K562 (cell line): Measurements from ENCODE around the gene MORC1. TPM values are rescaled to one million over a fixed set of nuclear protein-coding genes. Genes with fewer than 3 reads are reported as not detected.

Experiments used
- ATAC-seq: fragments of 200-7000 bp; cut with Tn5 transposase; 3 replicates; pipeline ENCODE4 v1.9.1; 2020; ENCODE audit warnings: moderate library complexity
- BruUV-seq: library from RNA; stranded (reverse); fragments of 400-500 nt; replicated peaks from 2 replicates; lab custom pipeline; 2021; lab: Mats Ljungman, UMichigan
- CTCF ChIA-PET: fragments of 300-600 bp; formaldehyde crosslinking; extraction: SDS; loops from one replicate; lab custom pipeline; 2021; ENCODE audit warnings: low intra/inter-chr PET ratio; lab: Yijun Ruan, JAX
- POLR2A ChIA-PET: fragments of 300-600, 350-650 bp; sonication (Branson Sonifier 250); formaldehyde crosslinking; extraction: SDS; loops from one replicate; lab custom pipeline; 2021; ENCODE audit warnings: antibody characterized with exemption, inconsistent platforms; lab: Yijun Ruan, JAX
- DNase-seq, 4 experiments: peaks; one replicate each; pipeline versions ENCODE4 v3.0.0 to v3.0.0-alpha.2; 2011 to 2018; ENCODE audit warnings: low spot score in 3 of 4, mixed read lengths in 3 of 4; ENCODE audit errors: extremely low read depth in 1 of 4
- FAIRE-seq: peaks from 2 replicates; lab custom pipeline; 2011; peaks lifted over from hg19 to GRCh38; lab: Jason Lieb, UNC
- H2AFZ ChIP-seq: 2 replicates; pipeline ENCODE4 v1.6.0; 2011; ENCODE audit warnings: low read depth, low read length, control low read depth, inconsistent platforms
- H3K27ac ChIP-seq: fragments of 200-600 bp; 3 replicates; pipeline ENCODE4 v1.8.0; 2011; ENCODE audit warnings: low read depth, mild to moderate bottlenecking, control low read depth, inconsistent platforms, low read length, moderate library complexity, mixed read lengths; ENCODE audit errors: extremely low read depth
- H3K27me3 ChIP-seq, 2 experiments: fragments of 300-600 bp in 1 of 2; 2 replicates in 1 of 2; 3 replicates in 1 of 2; pipeline versions ENCODE4 v1.6.0 to v1.8.0; 2011; ENCODE audit warnings: inconsistent platforms in 2 of 2, low read length in 2 of 2, mild to moderate bottlenecking in 1 of 2, mixed read lengths in 1 of 2, moderate library complexity in 1 of 2; ENCODE audit not compliant: control insufficient read depth in 2 of 2, insufficient read depth in 2 of 2
- H3K36me3 ChIP-seq: fragments of 300-600 bp; 3 replicates; pipeline ENCODE4 v1.8.0; 2011; ENCODE audit warnings: mild to moderate bottlenecking, low read length, inconsistent platforms; ENCODE audit not compliant: control insufficient read depth, insufficient read depth
- H3K4me1 ChIP-seq, 2 experiments: fragments of 200-600 bp in 1 of 2; replicated peaks in 1 of 2; 2 replicates in 1 of 2; 3 replicates in 1 of 2; pipeline versions ENCODE4 v1.5.1 to v1.8.0; 2011; ENCODE audit warnings: inconsistent platforms in 2 of 2, low read length in 2 of 2, mild to moderate bottlenecking in 1 of 2, mixed read lengths in 1 of 2, moderate library complexity in 1 of 2; ENCODE audit not compliant: control insufficient read depth in 2 of 2, insufficient read depth in 2 of 2
- H3K4me2 ChIP-seq: 2 replicates; pipeline ENCODE4 v1.6.1; 2011; ENCODE audit warnings: low read length, control low read depth, inconsistent platforms, mixed read lengths; ENCODE audit not compliant: insufficient read depth
- H3K4me3 ChIP-seq: fragments of 200-600 bp; sonication (generic), shearing (Covaris generic); 2 replicates; pipeline ENCODE4 v1.5.1; 2016; ENCODE audit warnings: control low read depth, inconsistent platforms
- H3K79me2 ChIP-seq: fragments of 200-600 bp; 3 replicates; pipeline ENCODE4 v1.8.0; 2011; ENCODE audit warnings: low read length, inconsistent platforms; ENCODE audit not compliant: control insufficient read depth, insufficient read depth
- H3K9ac ChIP-seq, 2 experiments: 2 replicates each; pipeline versions ENCODE4 v1.6.0 to v1.6.1; 2011; ENCODE audit warnings: low read depth in 2 of 2, low read length in 2 of 2, control low read depth in 1 of 2, inconsistent platforms in 1 of 2, mild to moderate bottlenecking in 1 of 2, mixed read lengths in 1 of 2; ENCODE audit not compliant: insufficient read depth in 1 of 2
- H3K9me1 ChIP-seq: one replicate; pipeline ENCODE4 v1.6.0; 2011; ENCODE audit warnings: inconsistent platforms, mild to moderate bottlenecking, low read length, moderate library complexity; ENCODE audit not compliant: control insufficient read depth, insufficient read depth
- H3K9me3 ChIP-seq: replicated peaks from 2 replicates; pipeline ENCODE4 v1.5.1; 2011; ENCODE audit warnings: low read depth, low read length, inconsistent platforms; ENCODE audit not compliant: control insufficient read depth, insufficient read depth
- H4K20me1 ChIP-seq: replicated peaks from 2 replicates; pipeline ENCODE4 v1.6.1; 2011; ENCODE audit warnings: low read length, inconsistent platforms, mixed read lengths; ENCODE audit not compliant: control insufficient read depth, insufficient read depth
- EP300 ChIP-seq: IDR thresholded peaks from 2 replicates; pipeline ENCODE4 v1.6.1; 2012; ENCODE audit warnings: low read length, improper control_type of control experiment
- EWSR1 ChIP-seq: fragments of 450-650 bp; IDR thresholded peaks from 2 replicates; pipeline ENCODE4 v1.6.1; 2018; ENCODE audit warnings: borderline replicate concordance, mild to moderate bottlenecking, low read depth, moderate library complexity; ENCODE audit not compliant: partially characterized antibody
- HOXB6 ChIP-seq: fragments of 250-450 bp; sonication (Bioruptor Pico); IDR thresholded peaks from 2 replicates; pipeline ENCODE4 v1.5.1; 2022; ENCODE audit warnings: mild to moderate bottlenecking, borderline replicate concordance
- JUND ChIP-seq, 2 experiments: IDR thresholded peaks; 2 replicates in 1 of 2; 3 replicates in 1 of 2; pipeline ENCODE4 v1.6.1; 2011; ENCODE audit warnings: borderline replicate concordance in 2 of 2, low read depth in 2 of 2, low read length in 2 of 2, improper control_type of control experiment in 1 of 2, missing biosample characterization in 1 of 2, missing genetic modification characterization in 1 of 2, missing genetic modification reagents in 1 of 2
- KLF6 ChIP-seq: fragments of 250-450 bp; sonication (Bioruptor Pico); IDR thresholded peaks from 2 replicates; pipeline ENCODE4 v1.4.0; 2020; ENCODE audit warnings: mild to moderate bottlenecking, moderate library complexity, borderline replicate concordance
- POLR2AphosphoS5 ChIP-seq: IDR thresholded peaks from 2 replicates; pipeline ENCODE4 v1.6.1; 2011; ENCODE audit warnings: mild to moderate bottlenecking, low read depth, low read length, moderate library complexity; ENCODE audit not compliant: control insufficient read depth, insufficient read depth
- PRPF4 ChIP-seq: fragments of 200-400 bp; formaldehyde crosslinking; IDR thresholded peaks from one replicate; pipeline ENCODE4 v1.6.1; 2017; ENCODE audit warnings: low read length, low read depth, mild to moderate bottlenecking; ENCODE audit not compliant: insufficient read depth, poor library complexity, severe bottlenecking
- TRIM24 ChIP-seq, 2 experiments: fragments of 450-650 bp; IDR thresholded peaks; 2 replicates each; pipeline ENCODE4 v1.6.1; 2016
- YBX1 ChIP-seq: fragments of 450-650 bp; IDR thresholded peaks from 2 replicates; pipeline ENCODE4 v1.7.1; 2016; ENCODE audit warnings: mild to moderate bottlenecking
- ZNF408 ChIP-seq: fragments of 250-450 bp; sonication (Bioruptor Pico); IDR thresholded peaks from 2 replicates; pipeline ENCODE4 v1.4.0; 2020; ENCODE audit warnings: low read depth, mild to moderate bottlenecking, moderate library complexity
- ZNF583 ChIP-seq: fragments of 250-450 bp; sonication (Bioruptor Pico); IDR thresholded peaks from 2 replicates; pipeline ENCODE4 v1.4.0; 2020
- ZNF77 ChIP-seq: fragments of 250-450 bp; sonication (Bioruptor Pico); IDR thresholded peaks from 2 replicates; pipeline ENCODE4 v1.5.0; 2020
- WGBS: fragments of 100-300 bp; shearing (Covaris generic); methylation state at CpG from one replicate; pipeline ENCODE4 v1.1.6; 2016; ENCODE audit warnings: low coverage, mixed read lengths; ENCODE audit not compliant: insufficient coverage; ENCODE audit errors: missing lambda C conversion rate; 5-methylcytosine and 5-hydroxymethylcytosine counted together
- in situ Hi-C: fragments of 300-500 bp; cut with MboI; formaldehyde crosslinking; loops from 4 replicates; pipeline ENCODE4 v1.15.0; 2018; ENCODE audit warnings: inconsistent platforms, mixed read lengths
- intact Hi-C: fragments of 100-400 bp; cut with micrococcal nuclease; formaldehyde crosslinking; loops from 2 replicates; pipeline ENCODE4 v1.14.2; 2022
- polyA plus RNA-seq, 8 experiments: library from polyadenylated mRNA; depleted of rRNA in 4 of 8; stranded (reverse) in 5 of 8; unstranded in 3 of 8; fragments of >200 nt; fragmentation: Nextera tagmentation in 2 of 8; fragmentation: Illumina TruSeq in 1 of 8; extraction: Ambion mirVana in 2 of 8; extraction: Trizol in 1 of 8; gene quantifications; 2 replicates each; pipeline versions ENCODE4 v1.2.1 to v1.2.3, GENCODE V29; 2011 to 2014; ENCODE audit warnings: inconsistent platforms in 1 of 8, missing spikeins in 1 of 8
- total RNA-seq, 7 experiments: library from RNA; depleted of rRNA in 6 of 7; stranded (reverse); fragments of >200 nt in 6 of 7; fragmentation: Illumina TruSeq in 2 of 7; extraction: Trizol in 2 of 7; gene quantifications; 2 replicates each; pipeline versions ENCODE4 v1.2.1 to v1.2.3, GENCODE V29; 2011 to 2021; ENCODE audit warnings: low replicate concordance in 1 of 7
- TF ChIP-seq, protein P1 (sequence below): fragments of 250-450 bp; sonication (Bioruptor Pico); IDR thresholded peaks from 2 replicates; pipeline ENCODE4 v1.4.0; 2020; ENCODE audit warnings: mild to moderate bottlenecking, moderate library complexity
- TF ChIP-seq, protein P2 (sequence below): sonication (generic); formaldehyde crosslinking; IDR thresholded peaks from 2 replicates; pipeline ENCODE4 v1.8.0; 2022; ENCODE audit warnings: mild to moderate bottlenecking, missing genetic modification reagents

The MORC1 gene
- total and polyA plus RNA-seq, 9 of the 15 experiments (the other 6 are each of a cell fraction or from before 2014, with no cell fraction given) = 0.08 to 0.41 (median 0.30) TPM; not detected in 1

DNA sequence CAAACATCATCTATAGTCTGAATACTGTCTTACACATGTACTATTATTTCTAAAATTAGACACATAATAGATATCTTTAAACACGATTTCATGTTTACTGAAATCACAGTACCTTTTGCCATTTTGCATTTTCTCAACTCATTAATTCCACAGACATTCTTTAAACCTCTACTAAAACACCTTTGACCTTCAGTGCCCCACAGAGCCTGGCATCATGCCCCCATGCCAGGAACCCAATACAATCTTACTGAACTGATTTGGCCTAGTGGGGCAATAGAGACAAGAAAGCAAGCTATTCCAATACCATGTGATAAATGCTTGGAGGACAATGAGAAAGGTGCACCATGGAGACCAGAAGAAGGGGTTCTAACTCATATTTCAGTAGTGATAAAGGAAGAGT is 144.9 kb downstream of the MORC1 start:
- no TSS peak for BruUV-seq
- DNase-seq = no peak

More for the DNA sequence above, 144.9 kb downstream of the MORC1 start:
- 0% methylated on average over 1 of the region's 1 CpG for WGBS
- Histone ChIP-seq H3K4me3 (no peak overlapping the region), H4K20me1 (no peaks in the 10 kb centered on the region), H3K79me2 (no peaks in the 10 kb centered on the region), H3K4me1 (no peaks in the 10 kb centered on the region), H3K4me2 (no peak overlapping the region), H3K9ac (no peak overlapping the region), H3K36me3 (no peaks in the 10 kb centered on the region), H3K27me3 (no peaks in the 10 kb centered on the region), H2AFZ (no peak overlapping the region), H3K9me3 (no peaks in the 10 kb centered on the region), H3K9me1 (no peaks in the 10 kb centered on the region), H3K27ac (no peak overlapping the region)
- TF ChIP-seq ZNF408 (CRISPR knock-in tag) = no peak
- TF ChIP-seq TRIM24 (IDR thresholded peaks at IDR 0.05) = no peak
- no peak for TF ChIP-seq KLF6 (CRISPR knock-in tag)
- TF ChIP-seq HOXB6 (CRISPR knock-in tag) = no peak
- no peak for TF ChIP-seq EP300
- no peak for TF ChIP-seq JUND (IDR thresholded peaks at IDR 0.05; ENCODE audit: borderline replicate concordance, low read depth, low read length)
- TF ChIP-seq JUND (tag; IDR thresholded peaks at IDR 0.05; ENCODE audit: borderline replicate concordance, low read depth, low read length) = no peak
- TF ChIP-seq, protein P1, sequence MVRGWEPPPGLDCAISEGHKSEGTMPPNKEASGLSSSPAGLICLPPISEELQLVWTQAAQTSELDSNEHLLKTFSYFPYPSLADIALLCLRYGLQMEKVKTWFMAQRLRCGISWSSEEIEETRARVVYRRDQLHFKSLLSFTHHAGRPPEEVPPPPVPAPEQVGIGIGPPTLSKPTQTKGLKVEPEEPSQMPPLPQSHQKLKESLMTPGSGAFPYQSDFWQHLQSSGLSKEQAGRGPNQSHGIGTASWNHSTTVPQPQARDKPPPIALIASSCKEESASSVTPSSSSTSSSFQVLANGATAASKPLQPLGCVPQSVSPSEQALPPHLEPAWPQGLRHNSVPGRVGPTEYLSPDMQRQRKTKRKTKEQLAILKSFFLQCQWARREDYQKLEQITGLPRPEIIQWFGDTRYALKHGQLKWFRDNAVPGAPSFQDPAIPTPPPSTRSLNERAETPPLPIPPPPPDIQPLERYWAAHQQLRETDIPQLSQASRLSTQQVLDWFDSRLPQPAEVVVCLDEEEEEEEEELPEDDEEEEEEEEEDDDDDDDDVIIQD (CRISPR knock-in tag) = no peak
- TF ChIP-seq ZNF583 = no peak
- TF ChIP-seq YBX1 = no peak
- no peak for TF ChIP-seq EWSR1
- TF ChIP-seq ZNF77 (CRISPR knock-in tag) = no peak
- TF ChIP-seq PRPF4 = no peak
- TF ChIP-seq POLR2AphosphoS5 = no peak
- TF ChIP-seq, protein P2, sequence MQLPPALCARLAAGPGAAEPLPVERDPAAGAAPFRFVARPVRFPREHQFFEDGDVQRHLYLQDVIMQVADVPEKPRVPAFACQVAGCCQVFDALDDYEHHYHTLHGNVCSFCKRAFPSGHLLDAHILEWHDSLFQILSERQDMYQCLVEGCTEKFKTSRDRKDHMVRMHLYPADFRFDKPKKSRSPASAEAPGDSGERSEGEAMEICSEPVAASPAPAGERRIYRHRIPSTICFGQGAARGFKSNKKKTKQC (CRISPR knock-in tag) = no peak
- ChIA-PET POLR2A (no interaction called here), CTCF (no interaction called here)
- intact Hi-C loops (no loop called here), in situ Hi-C loops (no loop called here)
- FAIRE-seq (no peak), ATAC-seq (no peak)
